H54 (cell line): ENCODE data around the gene EXOC4.
A peak's percentile ranks its signal among the peaks of the same experiment; 100 is the strongest.

Source experiments
- DNase-seq: peaks from one replicate; pipeline ENCODE4 v3.0.0; 2011; ENCODE audit warnings: low spot score, mixed read lengths; ENCODE audit not compliant: insufficient read length
- FAIRE-seq: peaks from 3 replicates; lab custom pipeline; 2011; peaks lifted over from hg19 to GRCh38; lab: Jason Lieb, UNC
- POLR2A ChIP-seq: IDR thresholded peaks from 2 replicates; pipeline ENCODE4 v1.6.1; 2011; ENCODE audit warnings: low read depth, mild to moderate bottlenecking, low read length

Gene EXOC4

GRCh38 chr7:133781486-133782090 is 528.7 kb downstream of the EXOC4 start:
- DNase-seq (no peak), FAIRE-seq (no peak)
- no peak for TF ChIP-seq POLR2A

GRCh38 chr7:133782470-133782869 is 529.6 kb downstream of the EXOC4 start:
- no peak for FAIRE-seq
- no peak for TF ChIP-seq POLR2A
- DNase-seq = no peak

- TF ChIP-seq POLR2A = no peak
- DNase-seq (no peak), FAIRE-seq (no peak)
These were observed 530.4 kb downstream of the EXOC4 start for GRCh38 chr7:133783276-133783675.

- DNase-seq (no peak), FAIRE-seq (no peak)
- no peak for TF ChIP-seq POLR2A
These were observed 531.7 kb downstream of the EXOC4 start for GRCh38 chr7:133784486-133785001.

GRCh38 chr7:133786401-133786937 is 533.6 kb downstream of the EXOC4 start:
- DNase-seq = no peak
- no peak for TF ChIP-seq POLR2A
- no peak for FAIRE-seq

- no peak for DNase-seq
- no peak for TF ChIP-seq POLR2A
- FAIRE-seq = no peak
These were observed 537.1 kb downstream of the EXOC4 start for GRCh38 chr7:133789974-133790373.

GRCh38 chr7:133790911-133791310 is 538.0 kb downstream of the EXOC4 start:
- no peak for TF ChIP-seq POLR2A
- no peak for FAIRE-seq
- DNase-seq = no peak

- no peak for DNase-seq
- TF ChIP-seq POLR2A = no peak
- no peak for FAIRE-seq
These were observed 541.6 kb downstream of the EXOC4 start for GRCh38 chr7:133794479-133794878.

- no peak for TF ChIP-seq POLR2A
- no peak for DNase-seq
- FAIRE-seq = no peak
These were observed 542.3 kb downstream of the EXOC4 start for GRCh38 chr7:133795068-133795665.

- DNase-seq (no peak), FAIRE-seq (no peak)
- TF ChIP-seq POLR2A = no peak
These were observed 544.2 kb downstream of the EXOC4 start for GRCh38 chr7:133796782-133797745.

- FAIRE-seq (no peak), DNase-seq (no peak)
- TF ChIP-seq POLR2A = no peak
These were observed 545.1 kb downstream of the EXOC4 start for GRCh38 chr7:133797818-133798520.

GRCh38 chr7:133801341-133801740 is 548.5 kb downstream of the EXOC4 start:
- FAIRE-seq (no peak), DNase-seq (no peak)
- no peak for TF ChIP-seq POLR2A

- FAIRE-seq = no peak
- TF ChIP-seq POLR2A = no peak
These were observed 551.2 kb downstream of the EXOC4 start for GRCh38 chr7:133804127-133804526.

GRCh38 chr7:133805426-133805825 is 552.5 kb downstream of the EXOC4 start:
- peak; percentile 30 for FAIRE-seq
- no peak for TF ChIP-seq POLR2A
- no peak for DNase-seq

More at GRCh38 chr7:133804127-133804526, 551.2 kb downstream of the EXOC4 start:
- no peak for DNase-seq
